K562 (cell line): ENCODE data around the gene TBL2. TPM values are rescaled to one million over a fixed set of nuclear protein-coding genes. Genes with fewer than 3 reads are reported as not detected.
A peak's percentile ranks its signal among the peaks of the same experiment; 100 is the strongest.

Experiments used
- CBX2 ChIP-seq: fragments of 200-600 bp; sonication (generic); IDR thresholded peaks from one replicate; pipeline ENCODE4 v1.6.1; 2012; ENCODE audit warnings: mild to moderate bottlenecking, low read length, inconsistent platforms; ENCODE audit not compliant: insufficient read depth, poor library complexity, severe bottlenecking
- COPS2 ChIP-seq: fragments of 450-650 bp; conservative IDR thresholded peaks from 2 replicates; pipeline ENCODE4 v1.6.1; 2016; ENCODE audit warnings: mild to moderate bottlenecking, moderate library complexity
- DEAF1 ChIP-seq: fragments of 450-650 bp; formaldehyde crosslinking; IDR thresholded peaks from 2 replicates; pipeline ENCODE4 v1.4.0; 2020; ENCODE audit warnings: mild to moderate bottlenecking, moderate library complexity
- ETV1 ChIP-seq: fragments of 450-650 bp; conservative IDR thresholded peaks from 2 replicates; pipeline ENCODE4 v1.6.1; 2016; ENCODE audit warnings: missing genetic modification characterization, control low read depth, low read depth, missing compliant biosample characterization
- FOS ChIP-seq: IDR thresholded peaks from 3 replicates; pipeline ENCODE4 v1.6.1; 2011; ENCODE audit not compliant: insufficient read length; ENCODE audit errors: extremely low read depth
- FUS ChIP-seq: fragments of 200-400 bp; formaldehyde crosslinking; optimal IDR thresholded peaks from 2 replicates; pipeline ENCODE3; 2017; ENCODE audit warnings: low read depth, low read length
- HLTF ChIP-seq: fragments of 450-650 bp; IDR thresholded peaks from 2 replicates; pipeline ENCODE4 v1.6.1; 2016
- HMGXB4 ChIP-seq: sonication (generic); formaldehyde crosslinking; IDR thresholded peaks from 2 replicates; pipeline ENCODE4 v1.8.1; 2023; ENCODE audit warnings: mild to moderate bottlenecking, missing genetic modification reagents
- PHF20 ChIP-seq: fragments of 450-650 bp; IDR thresholded peaks from 2 replicates; pipeline ENCODE4 v1.6.1; 2018; ENCODE audit not compliant: partially characterized antibody
- POLR2A ChIP-seq: fragments of 450-650 bp; conservative IDR thresholded peaks from 2 replicates; pipeline ENCODE4 v1.6.1; 2016
- RB1 ChIP-seq: fragments of 450-650 bp; IDR thresholded peaks from 2 replicates; pipeline ENCODE4 v1.6.1; 2017; ENCODE audit warnings: low read depth, mild to moderate bottlenecking
- RBM22 ChIP-seq: fragments of 200-400 bp; formaldehyde crosslinking; IDR thresholded peaks from 2 replicates; pipeline ENCODE4 v1.6.1; 2018; ENCODE audit warnings: low read length, low read depth; ENCODE audit not compliant: poor library complexity, severe bottlenecking
- RFX5 ChIP-seq: IDR thresholded peaks from 2 replicates; pipeline ENCODE4 v1.6.1; 2011; ENCODE audit warnings: low read depth, mild to moderate bottlenecking, improper control_type of control experiment, low read length
- RHOXF2B ChIP-seq: fragments of 250-450 bp; sonication (Bioruptor Pico); conservative IDR thresholded peaks from 2 replicates; pipeline ENCODE4 v1.5.1; 2021
- TEAD4 ChIP-seq, 2 experiments: sonication (generic) in 1 of 2; formaldehyde crosslinking in 1 of 2; IDR thresholded peaks; 2 replicates each; pipeline versions ENCODE4 v1.6.1 to v1.8.0; 2012 to 2022; ENCODE audit warnings: borderline replicate concordance in 1 of 2, inconsistent platforms in 1 of 2, low read length in 1 of 2, mild to moderate bottlenecking in 1 of 2, missing genetic modification reagents in 1 of 2
- TFE3 ChIP-seq: fragments of 450-650 bp; formaldehyde crosslinking; IDR thresholded peaks from 2 replicates; pipeline ENCODE4 v1.4.0; 2020; ENCODE audit warnings: mild to moderate bottlenecking, mixed read lengths
- THRAP3 ChIP-seq: fragments of 450-650 bp; IDR thresholded peaks from 2 replicates; pipeline ENCODE4 v1.6.1; 2016; ENCODE audit warnings: mild to moderate bottlenecking, inconsistent platforms, borderline replicate concordance
- THRB ChIP-seq: fragments of 450-650 bp; formaldehyde crosslinking; conservative IDR thresholded peaks from 2 replicates; pipeline ENCODE4 v1.4.0; 2022; ENCODE audit warnings: mild to moderate bottlenecking, missing genetic modification characterization
- TRIM28 ChIP-seq: fragments of 450-650 bp; IDR thresholded peaks from 2 replicates; pipeline ENCODE4 v1.6.1; 2017
- ZNF280B ChIP-seq: fragments of 250-450 bp; sonication (Bioruptor Pico); IDR thresholded peaks from 2 replicates; pipeline ENCODE4 v1.5.1; 2021; ENCODE audit warnings: mild to moderate bottlenecking
- ZNF551 ChIP-seq: fragments of 250-450 bp; sonication (Bioruptor Pico); IDR thresholded peaks from 2 replicates; pipeline ENCODE4 v1.5.0; 2021; ENCODE audit warnings: mild to moderate bottlenecking, moderate library complexity
- polyA plus RNA-seq, 8 experiments: library from polyadenylated mRNA; depleted of rRNA in 4 of 8; stranded (reverse) in 5 of 8; unstranded in 3 of 8; fragments of >200 nt; fragmentation: Nextera tagmentation in 2 of 8; fragmentation: Illumina TruSeq in 1 of 8; extraction: Ambion mirVana in 2 of 8; extraction: Trizol in 1 of 8; gene quantifications; 2 replicates each; pipeline versions ENCODE4 v1.2.1 to v1.2.3, GENCODE V29; 2011 to 2014; ENCODE audit warnings: inconsistent platforms in 1 of 8, missing spikeins in 1 of 8
- total RNA-seq, 7 experiments: library from RNA; depleted of rRNA in 6 of 7; stranded (reverse); fragments of >200 nt in 6 of 7; fragmentation: Illumina TruSeq in 2 of 7; extraction: Trizol in 2 of 7; gene quantifications; 2 replicates each; pipeline versions ENCODE4 v1.2.1 to v1.2.3, GENCODE V29; 2011 to 2021; ENCODE audit warnings: low replicate concordance in 1 of 7

Gene TBL2
- total and polyA plus RNA-seq, 9 of the 15 experiments (the other 6 are each of a cell fraction or from before 2014, with no cell fraction given) = 2.5 to 123 (median 49.2) TPM

- TF ChIP-seq FOS (no peak), RHOXF2B (CRISPR knock-in tag) (no peak), HLTF (no peak), RFX5 (no peak), CBX2 (no peak), THRAP3 (no peak), TEAD4 (IDR thresholded peaks at IDR 0.05; ENCODE audit: low read length) (peak; percentile 52), TEAD4 (CRISPR knock-in tag; IDR thresholded peaks at IDR 0.05; ENCODE audit: borderline replicate concordance) (no peak), TRIM28 (no peak), RB1 (0 out of 2 replicates have a peak, but pooled peaks have one; percentile 6), HMGXB4 (no peak), TFE3 (CRISPR knock-in tag) (no peak), FUS (no peak), RBM22 (no peak), COPS2 (no peak), ZNF280B (CRISPR knock-in tag) (no peak), ETV1 (tag) (no peak), POLR2A (no peak), PHF20 (peak; percentile 4), DEAF1 (CRISPR knock-in tag) (no peak), ZNF551 (CRISPR knock-in tag) (no peak), THRB (CRISPR knock-in tag) (no peak)
These were observed 44.8 kb upstream of the TBL2 start (continued) for GRCh38 chr7:73622909-73623797.
